ENCODE data around the gene IRF2BP2.

GRCh38 chr1:234624724-234625117 lies 14.7 kb upstream of the IRF2BP2 start:
- no peak for TF ChIP-seq CTCF (IDR thresholded peaks at IDR 0.05)
- no peak for TF ChIP-seq ZFX (IDR thresholded peaks at IDR 0.05; ENCODE audit: borderline replicate concordance)
